ENCODE results near the gene CPPED1. TPM values are rescaled to one million over a fixed set of nuclear protein-coding genes. Genes with fewer than 3 reads are reported as not detected.
A peak's percentile ranks its signal among the peaks of the same experiment; 100 is the strongest.
"Not testable (repeated sequence)": the region's sequence is repeated elsewhere in the genome, so short reads cannot be mapped to it uniquely, and the experiment has no call there.

CPPED1 gene
- total RNA-seq, 1 donor from 2014 or later, result 7.7 TPM

DNA sequence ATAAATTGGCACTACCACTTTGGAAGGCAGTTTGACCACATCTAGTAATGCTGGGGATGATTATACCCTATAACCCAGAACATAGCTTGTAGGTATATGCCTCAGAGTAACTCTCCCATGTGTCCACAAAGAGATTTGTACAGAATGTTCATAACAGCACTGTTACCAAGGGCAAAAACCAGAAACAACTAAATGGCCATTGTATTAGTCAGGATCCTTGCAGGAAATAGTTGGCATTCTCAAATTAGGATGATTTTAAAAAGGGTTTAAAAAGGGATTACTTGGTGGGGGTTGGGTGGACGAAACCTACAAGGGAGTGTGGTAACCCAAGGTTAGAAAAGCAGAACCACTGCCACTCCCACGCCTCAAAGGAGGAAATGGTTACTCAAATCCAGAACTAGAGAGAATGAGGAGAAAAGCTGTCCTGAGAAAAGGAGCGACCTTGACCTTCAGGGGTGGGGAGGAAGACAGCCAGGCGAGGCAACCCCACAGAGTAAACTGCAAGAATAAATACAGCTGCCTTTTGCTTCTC lies 2.1 kb downstream of the CPPED1 start:
- Mint-ChIP-seq H3K4me1 (peaks cover 25% of the 10 kb centered on the region), H3K9me3 (no peaks in the 10 kb centered on the region), H3K27ac (peak overlapping the region; percentile 89), H3K36me3 (no peaks in the 10 kb centered on the region), H3K27me3 (ENCODE audit: low read depth) (no peaks in the 10 kb centered on the region), H3K4me3 (peak overlapping the region; percentile 86)
- TF ChIP-seq, protein P1, sequence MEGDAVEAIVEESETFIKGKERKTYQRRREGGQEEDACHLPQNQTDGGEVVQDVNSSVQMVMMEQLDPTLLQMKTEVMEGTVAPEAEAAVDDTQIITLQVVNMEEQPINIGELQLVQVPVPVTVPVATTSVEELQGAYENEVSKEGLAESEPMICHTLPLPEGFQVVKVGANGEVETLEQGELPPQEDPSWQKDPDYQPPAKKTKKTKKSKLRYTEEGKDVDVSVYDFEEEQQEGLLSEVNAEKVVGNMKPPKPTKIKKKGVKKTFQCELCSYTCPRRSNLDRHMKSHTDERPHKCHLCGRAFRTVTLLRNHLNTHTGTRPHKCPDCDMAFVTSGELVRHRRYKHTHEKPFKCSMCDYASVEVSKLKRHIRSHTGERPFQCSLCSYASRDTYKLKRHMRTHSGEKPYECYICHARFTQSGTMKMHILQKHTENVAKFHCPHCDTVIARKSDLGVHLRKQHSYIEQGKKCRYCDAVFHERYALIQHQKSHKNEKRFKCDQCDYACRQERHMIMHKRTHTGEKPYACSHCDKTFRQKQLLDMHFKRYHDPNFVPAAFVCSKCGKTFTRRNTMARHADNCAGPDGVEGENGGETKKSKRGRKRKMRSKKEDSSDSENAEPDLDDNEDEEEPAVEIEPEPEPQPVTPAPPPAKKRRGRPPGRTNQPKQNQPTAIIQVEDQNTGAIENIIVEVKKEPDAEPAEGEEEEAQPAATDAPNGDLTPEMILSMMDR (IDR thresholded peaks at IDR 0.05; ENCODE audit: unreplicated experiment), result no peak
- DNase-seq (ENCODE audit: low spot score in 2 of 2, unreplicated experiment in 2 of 2), result no peak

DNA sequence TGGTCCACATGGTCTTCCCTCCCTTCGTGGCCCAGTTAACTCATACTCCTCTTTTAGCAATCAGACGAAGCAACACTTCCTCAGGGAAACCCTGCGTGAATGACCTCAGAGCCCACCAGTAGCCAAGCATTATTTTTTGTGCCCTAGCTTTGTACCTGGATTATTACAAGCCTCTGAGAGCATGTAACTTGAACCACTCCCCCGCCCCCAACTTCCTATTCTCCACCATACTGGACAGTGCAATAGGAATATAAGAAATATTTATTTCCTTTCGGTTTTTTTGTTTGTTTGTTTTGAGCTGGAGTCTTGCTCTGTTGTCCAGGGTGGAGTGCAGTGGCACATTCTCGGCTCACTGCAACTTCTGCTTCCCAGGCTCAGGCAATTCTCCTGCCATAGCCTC lies 2.9 kb downstream of the CPPED1 start:
- no peaks in the 10 kb centered on the region for H3K36me3 Mint-ChIP-seq
- H3K27ac Mint-ChIP-seq, result no peak overlapping the region
- H3K9me3 Mint-ChIP-seq, result no peaks in the 10 kb centered on the region
- TF ChIP-seq, protein P1 (IDR thresholded peaks at IDR 0.05; ENCODE audit: unreplicated experiment), result no peak
- no peak for DNase-seq (ENCODE audit: low spot score in 2 of 2, unreplicated experiment in 2 of 2)
- no peak overlapping the region for H3K4me3 Mint-ChIP-seq
- no peaks in the 10 kb centered on the region for H3K27me3 Mint-ChIP-seq (ENCODE audit: low read depth)
- H3K4me1 Mint-ChIP-seq, result peaks cover 25% of the 10 kb centered on the region

DNA sequence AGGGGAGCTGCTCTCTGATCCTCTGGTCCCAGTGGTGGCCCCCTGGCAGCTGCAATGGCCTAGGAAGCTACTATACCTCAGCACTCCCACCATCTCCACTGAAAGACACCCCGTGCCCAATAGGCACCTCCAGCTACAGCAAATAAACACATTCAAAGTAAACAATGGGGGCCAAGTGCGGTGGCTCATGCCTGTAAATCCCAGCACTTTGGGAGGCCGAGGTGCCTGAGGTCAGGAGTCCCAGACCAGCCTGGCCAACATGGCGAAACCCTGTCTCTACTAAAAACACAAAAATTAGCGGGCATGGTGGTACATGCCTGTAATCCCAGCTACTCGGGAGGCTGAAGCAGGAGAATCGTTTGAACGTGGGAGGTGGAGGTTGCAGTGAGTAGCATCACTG lies 3.7 kb downstream of the CPPED1 start:
- H3K36me3 Mint-ChIP-seq; H3K27me3 Mint-ChIP-seq (ENCODE audit: low read depth); H3K9me3 Mint-ChIP-seq; H3K4me3 Mint-ChIP-seq; H3K27ac Mint-ChIP-seq; DNase-seq (ENCODE audit: low spot score in 2 of 2, unreplicated experiment in 2 of 2): not testable (repeated sequence)
- peaks cover 25% of the 10 kb centered on the region for H3K4me1 Mint-ChIP-seq

DNA sequence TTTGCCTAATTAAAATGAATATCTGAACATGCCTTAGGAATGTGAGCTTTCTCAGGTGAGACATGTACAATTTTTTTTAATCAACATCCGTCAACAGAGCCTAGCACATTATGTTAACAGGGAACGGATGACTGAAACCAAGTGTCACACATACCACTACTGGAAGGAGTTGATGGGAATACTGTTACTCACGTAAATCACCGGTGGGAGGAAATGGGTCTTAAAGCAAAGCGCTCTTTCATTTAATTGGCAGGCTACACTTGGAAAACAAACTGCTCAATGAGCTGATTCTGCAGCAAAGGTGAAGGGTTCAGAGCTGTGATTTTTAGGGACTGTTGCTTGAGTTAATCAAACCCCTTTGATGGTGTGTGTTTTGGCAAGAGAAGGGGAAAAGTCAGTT lies 4.8 kb downstream of the CPPED1 start:
- no peak for DNase-seq (ENCODE audit: low spot score in 2 of 2, unreplicated experiment in 2 of 2)
- no peaks in the 10 kb centered on the region for H3K9me3 Mint-ChIP-seq
- no peaks in the 10 kb centered on the region for H3K27me3 Mint-ChIP-seq (ENCODE audit: low read depth)
- peaks cover 24% of the 10 kb centered on the region for H3K4me1 Mint-ChIP-seq
- TF ChIP-seq, protein P1 (IDR thresholded peaks at IDR 0.05; ENCODE audit: unreplicated experiment), result no peak
- no peak overlapping the region for H3K4me3 Mint-ChIP-seq
- no peak overlapping the region for H3K27ac Mint-ChIP-seq
- H3K36me3 Mint-ChIP-seq, result no peaks in the 10 kb centered on the region

DNA sequence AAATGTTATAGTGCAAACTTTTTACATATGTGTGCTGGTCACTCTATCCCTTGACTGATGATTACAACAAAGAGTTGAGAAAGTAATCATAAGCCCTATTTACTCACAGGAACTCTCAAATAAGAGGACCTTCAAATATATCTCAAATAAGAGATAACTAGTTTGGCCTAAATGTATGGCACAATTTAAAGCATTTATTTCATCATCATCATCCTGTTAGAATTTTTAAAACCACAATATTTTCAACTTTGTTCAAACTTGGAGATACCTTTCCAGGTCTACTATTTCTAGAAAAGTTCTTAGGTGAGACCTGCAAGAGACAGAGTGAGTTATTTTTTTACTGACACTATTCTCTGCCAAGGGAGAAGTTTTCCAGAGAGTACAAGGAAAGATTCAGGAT lies 5.5 kb downstream of the CPPED1 start:
- no peaks in the 10 kb centered on the region for H3K27me3 Mint-ChIP-seq (ENCODE audit: low read depth)
- no peaks in the 10 kb centered on the region for H3K9me3 Mint-ChIP-seq
- no peak overlapping the region for H3K4me3 Mint-ChIP-seq
- H3K4me1 Mint-ChIP-seq, result peaks cover 21% of the 10 kb centered on the region
- H3K27ac Mint-ChIP-seq, result no peak overlapping the region
- TF ChIP-seq, protein P1 (IDR thresholded peaks at IDR 0.05; ENCODE audit: unreplicated experiment), result no peak
- H3K36me3 Mint-ChIP-seq, result no peaks in the 10 kb centered on the region
- DNase-seq (ENCODE audit: low spot score in 2 of 2, unreplicated experiment in 2 of 2), result no peak

DNA sequence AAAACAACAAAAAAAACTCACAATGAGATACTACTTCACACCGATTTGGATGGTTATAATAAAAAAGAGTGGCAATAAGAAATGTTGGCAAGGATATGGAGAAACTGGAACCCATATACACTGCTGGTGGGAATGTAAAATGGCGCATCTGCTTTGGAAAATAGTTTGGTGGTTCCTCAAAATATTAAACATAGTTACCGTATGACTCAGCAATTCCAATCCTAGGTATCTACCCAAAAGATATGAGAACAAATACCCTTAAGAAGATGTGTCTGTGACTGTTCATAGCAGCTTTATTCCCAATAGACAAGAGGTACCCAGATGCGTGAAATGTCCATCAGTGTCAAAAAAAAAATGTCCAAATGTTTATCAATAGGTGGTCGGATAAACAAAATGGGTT lies 7.2 kb downstream of the CPPED1 start:
- H3K9me3 Mint-ChIP-seq, result peaks cover 5% of the 10 kb centered on the region
- TF ChIP-seq, protein P1 (IDR thresholded peaks at IDR 0.05; ENCODE audit: unreplicated experiment), result no peak
- H3K27me3 Mint-ChIP-seq (ENCODE audit: low read depth), result no peaks in the 10 kb centered on the region
- no peak for DNase-seq (ENCODE audit: low spot score in 2 of 2, unreplicated experiment in 2 of 2)
- H3K27ac Mint-ChIP-seq, result no peak overlapping the region
- H3K36me3 Mint-ChIP-seq, result peaks cover 5% of the 10 kb centered on the region
- no peak overlapping the region for H3K4me3 Mint-ChIP-seq
- H3K4me1 Mint-ChIP-seq, result peaks cover 6% of the 10 kb centered on the region

Measured in mesothelial cell of epicardium (in vitro differentiated cells).